DOHH2 (cell line): ENCODE measurements around the gene GTF2F2.

Experiments used
- CTCF ChIP-seq: fragments of 200-600 bp; sonication (generic); IDR thresholded peaks from one replicate; pipeline ENCODE4 v1.5.1; 2014; ENCODE audit warnings: antibody characterized with exemption, mild to moderate bottlenecking, low read depth, low read length; ENCODE audit not compliant: poor library complexity, severe bottlenecking
- EZH2phosphoT487 ChIP-seq: fragments of 200-600 bp; sonication (generic); IDR thresholded peaks from 2 replicates; pipeline ENCODE4 v1.6.1; 2017; ENCODE audit warnings: borderline replicate concordance, mild to moderate bottlenecking, antibody characterized with exemption, low read length, moderate library complexity, mixed read lengths

- TF ChIP-seq CTCF (no peak), EZH2phosphoT487 (no peak)
Observed at GRCh38 chr13:45226024-45226423, 105.7 kb downstream of the GTF2F2 start.
